GM10847 (cell line): Measurements from ENCODE around the gene SMAD5.

Experiments used
- POLR2A ChIP-seq: IDR thresholded peaks from 2 replicates; pipeline ENCODE4 v1.6.1; 2011; ENCODE audit not compliant: insufficient read length; ENCODE audit errors: extremely low read depth

The SMAD5 gene

GRCh38 chr5:136132557-136133221 lies at the start of gene SMAD5:
SMAD5 (plus strand) TSS chr5:136132845; CDS start chr5:136153761, 20,916 bp downstream.
- TF ChIP-seq POLR2A, result peak; percentile 42

GRCh38 chr5:136084698-136085097 lies 47.9 kb upstream of the SMAD5 start:
- TF ChIP-seq POLR2A, result no peak

GRCh38 chr5:136086783-136087566 lies 45.7 kb upstream of the SMAD5 start:
- no peak for TF ChIP-seq POLR2A

- TF ChIP-seq POLR2A, result no peak
These were observed 44.4 kb upstream of the SMAD5 start for GRCh38 chr5:136087961-136088871.

GRCh38 chr5:136089791-136090190 lies 42.9 kb upstream of the SMAD5 start:
- no peak for TF ChIP-seq POLR2A

GRCh38 chr5:136090319-136090718 lies 42.3 kb upstream of the SMAD5 start:
- no peak for TF ChIP-seq POLR2A

- TF ChIP-seq POLR2A, result no peak
These were observed 38.3 kb upstream of the SMAD5 start for GRCh38 chr5:136094189-136094912.

GRCh38 chr5:136094913-136095641 lies 37.6 kb upstream of the SMAD5 start:
- TF ChIP-seq POLR2A, result no peak

GRCh38 chr5:136098176-136098575 lies 34.5 kb upstream of the SMAD5 start:
- no peak for TF ChIP-seq POLR2A

GRCh38 chr5:136099870-136100269 lies 32.8 kb upstream of the SMAD5 start:
- no peak for TF ChIP-seq POLR2A

- no peak for TF ChIP-seq POLR2A
These were observed 30.8 kb upstream of the SMAD5 start for GRCh38 chr5:136101884-136102283.

- no peak for TF ChIP-seq POLR2A
These were observed 29.5 kb upstream of the SMAD5 start for GRCh38 chr5:136103118-136103517.

- TF ChIP-seq POLR2A, result no peak
These were observed 28.2 kb upstream of the SMAD5 start for GRCh38 chr5:136104306-136104965.

GRCh38 chr5:136106351-136107031 lies 26.2 kb upstream of the SMAD5 start:
- TF ChIP-seq POLR2A, result no peak
